HG03558 (cell line): ENCODE data around the gene LCE1A.

Experiments
- ATAC-seq: cut with Tn5 transposase; IDR thresholded peaks from one replicate; pipeline ENCODE4 v1.9.1; 2021; ENCODE audit warnings: moderate number of reproducible peaks; ENCODE audit not compliant: unreplicated experiment; ENCODE audit errors: extremely low read depth

The LCE1A gene

GRCh38 chr1:152869808-152870419 lies 42.6 kb downstream of the LCE1A start:
- ATAC-seq, result no peak

GRCh38 chr1:152870831-152871730 lies 43.8 kb downstream of the LCE1A start:
- no peak for ATAC-seq

GRCh38 chr1:152871731-152872126 lies 44.5 kb downstream of the LCE1A start:
- ATAC-seq, result no peak

- ATAC-seq, result no peak
Observed at GRCh38 chr1:152873495-152873894, 46.2 kb downstream of the LCE1A start.

GRCh38 chr1:152876827-152877226 lies 49.6 kb downstream of the LCE1A start:
- no peak for ATAC-seq
